Endothelial cell of umbilical vein (primary cell): ENCODE data around the gene RPS16. TPM values are rescaled to one million over a fixed set of nuclear protein-coding genes. Genes with fewer than 3 reads are reported as not detected.

ENCODE experiments used
- BruUV-seq: library from RNA; stranded (reverse); fragments of 400-500 nt; replicated peaks from 2 replicates; lab custom pipeline; 2021; lab: Mats Ljungman, UMichigan
- CTCF ChIA-PET: fragments of 300-600, 350-600 bp; sonication (Branson Sonifier 250); formaldehyde crosslinking; loops from one replicate; lab custom pipeline; 2021; ENCODE audit warnings: antibody characterized with exemption, inconsistent platforms; lab: Charles Lee
- POLR2A ChIA-PET: fragments of 300-600, 350-600 bp; sonication (Branson Sonifier 250); formaldehyde crosslinking; loops from one replicate; lab custom pipeline; 2021; ENCODE audit warnings: antibody characterized with exemption, inconsistent platforms; lab: Charles Lee
- DNase-seq: peaks from one replicate; pipeline ENCODE4 v3.0.0-alpha.2; 2011; ENCODE audit warnings: low read depth, low spot score
- FAIRE-seq: peaks from 2 replicates; lab custom pipeline; 2011; peaks lifted over from hg19 to GRCh38; lab: Jason Lieb, UNC
- H2AFZ ChIP-seq: 2 replicates; pipeline ENCODE4 v1.6.0; 2012; ENCODE audit warnings: low read depth, low read length, control low read depth, inconsistent platforms
- H3K27ac ChIP-seq: 2 replicates; pipeline ENCODE4 v1.5.1; 2011; ENCODE audit warnings: low read depth, mild to moderate bottlenecking, control low read depth, low read length, moderate library complexity; ENCODE audit not compliant: insufficient read depth
- H3K27me3 ChIP-seq, 2 experiments: 2 replicates each; pipeline versions ENCODE4 v1.6.0 to v1.6.1; 2011; ENCODE audit warnings: low read length in 2 of 2, mixed read lengths in 1 of 2; ENCODE audit not compliant: control insufficient read depth in 2 of 2, insufficient read depth in 2 of 2
- H3K36me3 ChIP-seq, 2 experiments: 2 replicates in 1 of 2; 3 replicates in 1 of 2; pipeline ENCODE4 v1.5.1; 2011; ENCODE audit warnings: low read length in 2 of 2, mild to moderate bottlenecking in 1 of 2, moderate library complexity in 1 of 2; ENCODE audit not compliant: control insufficient read depth in 2 of 2, insufficient read depth in 2 of 2; ENCODE audit errors: extremely low read depth in 1 of 2
- H3K4me1 ChIP-seq: 3 replicates; pipeline ENCODE4 v1.5.1; 2011; ENCODE audit warnings: mild to moderate bottlenecking, low read length; ENCODE audit not compliant: control insufficient read depth, insufficient read depth; ENCODE audit errors: extremely low read depth
- H3K4me2 ChIP-seq: 2 replicates; pipeline ENCODE4 v1.6.1; 2011; ENCODE audit warnings: low read length, control low read depth, mixed read lengths; ENCODE audit not compliant: insufficient read depth
- H3K4me3 ChIP-seq, 3 experiments: fragments of 200-600 bp in 1 of 3; sonication (generic), shearing (Covaris generic) in 1 of 3; replicated peaks in 1 of 3; 2 replicates each; pipeline ENCODE4 v1.5.1; 2011 to 2016; ENCODE audit warnings: control low read depth in 3 of 3, low read length in 3 of 3, mild to moderate bottlenecking in 2 of 3, inconsistent platforms in 1 of 3, low read depth in 1 of 3, moderate library complexity in 1 of 3; ENCODE audit not compliant: insufficient read depth in 1 of 3
- H3K79me2 ChIP-seq: 2 replicates; pipeline ENCODE4 v1.6.0; 2012; ENCODE audit warnings: low read length, inconsistent platforms; ENCODE audit not compliant: control insufficient read depth, insufficient read depth
- H3K9ac ChIP-seq: replicated peaks from 2 replicates; pipeline ENCODE3; 2011; ENCODE audit warnings: low read length, control low read depth; ENCODE audit not compliant: insufficient read depth; ENCODE audit errors: extremely low read depth
- H3K9me1 ChIP-seq: replicated peaks from 3 replicates; pipeline ENCODE4 v1.6.0; 2011; ENCODE audit warnings: mild to moderate bottlenecking, low read length; ENCODE audit not compliant: control insufficient read depth, insufficient read depth; ENCODE audit errors: extremely low read depth
- H3K9me3 ChIP-seq: replicated peaks from 2 replicates; pipeline ENCODE4 v1.5.1; 2012; ENCODE audit warnings: low read length, inconsistent platforms; ENCODE audit not compliant: control insufficient read depth, insufficient read depth
- H4K20me1 ChIP-seq: replicated peaks from 2 replicates; pipeline ENCODE3; 2011; ENCODE audit warnings: mild to moderate bottlenecking, low read length; ENCODE audit not compliant: control insufficient read depth, insufficient read depth; ENCODE audit errors: extremely low read depth
- EZH2 ChIP-seq: IDR thresholded peaks from 2 replicates; pipeline ENCODE4 v1.6.1; 2012; ENCODE audit warnings: borderline replicate concordance, low read depth, mild to moderate bottlenecking, moderate library complexity, low read length, inconsistent platforms; ENCODE audit not compliant: severe bottlenecking
- FOS ChIP-seq: IDR thresholded peaks from 2 replicates; pipeline ENCODE4 v1.6.1; 2011; ENCODE audit warnings: mild to moderate bottlenecking, low read length, moderate library complexity, borderline replicate concordance; ENCODE audit not compliant: insufficient read depth
- GATA2 ChIP-seq: IDR thresholded peaks from 2 replicates; pipeline ENCODE4 v1.7.0; 2011; ENCODE audit warnings: low read depth, mild to moderate bottlenecking, moderate library complexity, mixed read lengths, low read length; ENCODE audit not compliant: insufficient read length, insufficient read depth
- JUN ChIP-seq: IDR thresholded peaks from 2 replicates; pipeline ENCODE4 v1.6.1; 2011; ENCODE audit warnings: borderline replicate concordance, low read depth; ENCODE audit not compliant: insufficient read length, insufficient read depth
- MYC ChIP-seq: IDR thresholded peaks from one replicate; pipeline ENCODE4 v1.6.1; 2011; ENCODE audit warnings: mild to moderate bottlenecking, low read depth, low read length
- POLR2A ChIP-seq: IDR thresholded peaks from 2 replicates; pipeline ENCODE4 v1.6.1; 2012; ENCODE audit warnings: low read depth, mild to moderate bottlenecking, control low read depth, low read length
- POLR2AphosphoS5 ChIP-seq: IDR thresholded peaks from 2 replicates; pipeline ENCODE4 v1.6.1; 2012; ENCODE audit warnings: low read depth, mild to moderate bottlenecking, control low read depth, low read length, moderate library complexity; ENCODE audit not compliant: insufficient read depth
- dilution Hi-C: fragments of 300-500 bp; cut with MboI; formaldehyde crosslinking; loops from one replicate; pipeline ENCODE4 v1.15.0; 2019; ENCODE audit warnings: low sequenced_read_pairs; ENCODE audit not compliant: extremely low pct_ligation_motif_present
- intact Hi-C: fragments of 100-400 bp; cut with micrococcal nuclease; formaldehyde crosslinking; loops from one replicate; pipeline ENCODE4 v1.10.0; 2022
- microRNA-seq: library from miRNA; unstranded; fragments of <30 nt; microRNA quantifications from one replicate; pipeline ENCODE4 v1.2.0, GENCODE V29; 2021; ENCODE audit warnings: borderline number of aligned reads, borderline replicate concordance
- polyA plus RNA-seq, 4 experiments: library from polyadenylated mRNA; depleted of rRNA in 3 of 4; stranded (reverse) in 3 of 4; unstranded in 1 of 4; fragments of >200 nt; gene quantifications; 2 replicates each; pipeline versions ENCODE4 v1.2.1 to v1.2.3, GENCODE V29; 2011 to 2012; ENCODE audit warnings: missing spikeins in 1 of 4
- small RNA-seq: library from RNA; depleted of rRNA; stranded (forward); fragments of <200 nt; gene quantifications from one replicate; pipeline ENCODE3, GENCODE V24; 2012; ENCODE audit warnings: low replicate concordance, low read depth; ENCODE audit not compliant: insufficient read depth, insufficient read length
- total RNA-seq: library from RNA; stranded (reverse); gene quantifications from 2 replicates; pipeline ENCODE4 v1.2.3, GENCODE V29; 2021
- TF ChIP-seq, protein P1 (sequence below), 2 donors: IDR thresholded peaks; 1 replicate in 1 of 2; 2 replicates in 1 of 2; pipeline ENCODE4 v1.5.1; 2011; ENCODE audit warnings: low read length in 2 of 2, mild to moderate bottlenecking in 2 of 2, moderate library complexity in 2 of 2, control low read depth in 1 of 2, inconsistent platforms in 1 of 2, low read depth in 1 of 2; ENCODE audit not compliant: insufficient read depth in 1 of 2; ENCODE audit errors: extremely low read depth in 1 of 2
- TF ChIP-seq, protein P2 (sequence below): IDR thresholded peaks from 2 replicates; pipeline ENCODE4 v1.6.1; 2011; ENCODE audit not compliant: insufficient read depth, insufficient read length

RPS16 gene
- total and polyA plus RNA-seq, 2 donors (not counting 3 experiments of a cell fraction or from before 2014, with no cell fraction given): 1,768 to 5,244 TPM

DNA sequence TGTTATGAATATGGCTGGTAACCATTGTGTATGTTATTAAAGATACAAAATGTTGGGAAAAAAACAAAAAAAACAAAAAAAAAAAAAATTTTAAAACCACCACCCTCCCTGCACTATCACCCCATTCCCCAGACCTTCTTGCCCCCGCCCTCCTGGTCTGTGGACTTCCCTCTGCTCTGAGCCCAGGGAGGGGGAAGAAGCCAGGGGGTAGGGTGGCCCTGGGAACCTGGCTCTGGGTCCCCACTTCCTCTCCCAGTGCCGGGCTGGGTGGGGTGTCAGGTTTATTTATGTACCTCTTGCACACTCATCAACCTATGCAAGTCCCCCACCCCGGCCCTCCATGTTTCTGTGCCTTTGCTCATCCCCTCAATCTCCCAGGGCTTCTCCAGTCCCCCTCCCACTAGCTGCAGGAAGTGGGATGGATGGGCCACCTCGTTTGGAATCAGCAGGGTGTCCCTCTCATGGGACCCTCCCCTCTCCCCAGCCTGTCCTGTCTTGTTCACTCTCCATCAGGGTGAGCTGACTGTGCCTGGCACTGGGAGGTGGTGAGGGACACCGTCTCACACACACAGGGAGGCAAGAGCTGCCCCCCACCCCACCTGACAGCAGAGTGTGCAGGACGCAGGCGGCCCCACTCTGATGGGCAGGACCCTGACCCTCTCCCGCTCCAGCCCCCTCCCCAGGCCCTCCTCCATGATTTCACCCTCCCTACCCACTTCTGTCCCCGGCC, 50.7 kb downstream of the RPS16 start:
- no peak overlapping the region for H3K4me2 ChIP-seq
- peaks cover under 1% of the 10 kb centered on the region for H3K4me1 ChIP-seq
- no peaks in the 10 kb centered on the region for H3K9me3 ChIP-seq
- TF ChIP-seq EZH2: no peak
- TF ChIP-seq JUN: no peak
- no peak for TF ChIP-seq POLR2A
- TF ChIP-seq, protein P1, sequence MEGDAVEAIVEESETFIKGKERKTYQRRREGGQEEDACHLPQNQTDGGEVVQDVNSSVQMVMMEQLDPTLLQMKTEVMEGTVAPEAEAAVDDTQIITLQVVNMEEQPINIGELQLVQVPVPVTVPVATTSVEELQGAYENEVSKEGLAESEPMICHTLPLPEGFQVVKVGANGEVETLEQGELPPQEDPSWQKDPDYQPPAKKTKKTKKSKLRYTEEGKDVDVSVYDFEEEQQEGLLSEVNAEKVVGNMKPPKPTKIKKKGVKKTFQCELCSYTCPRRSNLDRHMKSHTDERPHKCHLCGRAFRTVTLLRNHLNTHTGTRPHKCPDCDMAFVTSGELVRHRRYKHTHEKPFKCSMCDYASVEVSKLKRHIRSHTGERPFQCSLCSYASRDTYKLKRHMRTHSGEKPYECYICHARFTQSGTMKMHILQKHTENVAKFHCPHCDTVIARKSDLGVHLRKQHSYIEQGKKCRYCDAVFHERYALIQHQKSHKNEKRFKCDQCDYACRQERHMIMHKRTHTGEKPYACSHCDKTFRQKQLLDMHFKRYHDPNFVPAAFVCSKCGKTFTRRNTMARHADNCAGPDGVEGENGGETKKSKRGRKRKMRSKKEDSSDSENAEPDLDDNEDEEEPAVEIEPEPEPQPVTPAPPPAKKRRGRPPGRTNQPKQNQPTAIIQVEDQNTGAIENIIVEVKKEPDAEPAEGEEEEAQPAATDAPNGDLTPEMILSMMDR (IDR thresholded peaks at IDR 0.05; ENCODE audit: extremely low read depth in 1 of 2, insufficient read depth in 1 of 2, low read depth in 1 of 2, low read length in 2 of 2): no peak
- TF ChIP-seq FOS: no peak
- TF ChIP-seq, protein P2, sequence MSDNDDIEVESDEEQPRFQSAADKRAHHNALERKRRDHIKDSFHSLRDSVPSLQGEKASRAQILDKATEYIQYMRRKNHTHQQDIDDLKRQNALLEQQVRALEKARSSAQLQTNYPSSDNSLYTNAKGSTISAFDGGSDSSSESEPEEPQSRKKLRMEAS: no peak
- TF ChIP-seq MYC: no peak
- TF ChIP-seq GATA2: no peak
- TF ChIP-seq POLR2AphosphoS5: no peak
- H3K9ac ChIP-seq: no peak overlapping the region
- dilution Hi-C loops: no loop called here
- H4K20me1 ChIP-seq: no peaks in the 10 kb centered on the region
- ChIA-PET POLR2A (no interaction called here), CTCF (no interaction called here)
- H3K36me3 ChIP-seq: peaks cover 8 to 63% of the 10 kb centered on the region in 2 experiments
- H3K9me1 ChIP-seq: no peaks in the 10 kb centered on the region
- peaks cover under 1% of the 10 kb centered on the region for H3K79me2 ChIP-seq
- H3K27ac ChIP-seq: no peak overlapping the region
- DNase-seq (no peak), FAIRE-seq (no peak)
- no peak overlapping the region for H2AFZ ChIP-seq
- no TSS peak for BruUV-seq
- H3K27me3 ChIP-seq: no peaks in the 10 kb centered on the region
- H3K4me3 ChIP-seq: no peak overlapping the region
- intact Hi-C loops: no loop called here

Small RNAs within 50 kb of the gene (microRNA-seq; reads per million reads assigned to microRNA genes)
- gene MIR4530: not detected

Small RNAs within 50 kb of the gene (small RNA-seq; reads per million reads assigned to genes)
- not detected for gene MIR4530

Other genes with a start within 250 kb of the RPS16 start
- gene NCCRP1, start 239.0 kb downstream of the RPS16 start, total RNA-seq: not detected in 2 replicates
- gene NCCRP1, start 239.0 kb downstream of the RPS16 start, polyA plus RNA-seq: 0.06 TPM in 1 of 2 replicates, not detected in the other
- not detected in 2 replicates for gene SYCN, start 231.7 kb downstream of the RPS16 start, total RNA-seq
- gene SYCN, start 231.7 kb downstream of the RPS16 start, polyA plus RNA-seq: not detected in 2 replicates
- not detected in 2 replicates for gene IFNL3, start 190.9 kb downstream of the RPS16 start, total RNA-seq
- not detected in 2 replicates for gene IFNL3, start 190.9 kb downstream of the RPS16 start, polyA plus RNA-seq
- gene IFNL4, start 187.1 kb downstream of the RPS16 start, total RNA-seq: not detected in 2 replicates
- not detected in 2 replicates for gene IFNL4, start 187.1 kb downstream of the RPS16 start, polyA plus RNA-seq
- gene IFNL2, start 167.6 kb downstream of the RPS16 start, total RNA-seq: not detected in 2 replicates
- gene IFNL2, start 167.6 kb downstream of the RPS16 start, polyA plus RNA-seq: not detected in 2 replicates
- not detected in 2 replicates for gene IFNL1, start 139.5 kb downstream of the RPS16 start, total RNA-seq
- not detected in 2 replicates for gene IFNL1, start 139.5 kb downstream of the RPS16 start, polyA plus RNA-seq
- gene LRFN1, start 115.1 kb downstream of the RPS16 start, total RNA-seq: 1.4 and 1.5 TPM in 2 replicates
- 0.38 and 0.39 TPM in 2 replicates for gene LRFN1, start 115.1 kb downstream of the RPS16 start, polyA plus RNA-seq
- 39.5 and 41.5 TPM in 2 replicates for gene GMFG, start 99.9 kb downstream of the RPS16 start, total RNA-seq
- 9.2 and 13.7 TPM in 2 replicates for gene GMFG, start 99.9 kb downstream of the RPS16 start, polyA plus RNA-seq
- gene SAMD4B, start 93.5 kb downstream of the RPS16 start, total RNA-seq: 82.1 and 87.7 TPM in 2 replicates
- 84.2 and 98.0 TPM in 2 replicates for gene SAMD4B, start 93.5 kb downstream of the RPS16 start, polyA plus RNA-seq
- 53.6 and 55.1 TPM in 2 replicates for gene PAF1, start 44.8 kb downstream of the RPS16 start, total RNA-seq
- 77.9 and 90.8 TPM in 2 replicates for gene PAF1, start 44.8 kb downstream of the RPS16 start, polyA plus RNA-seq
- 24.7 and 25.5 TPM in 2 replicates for gene MED29, start 44.6 kb downstream of the RPS16 start, total RNA-seq
- gene MED29, start 44.6 kb downstream of the RPS16 start, polyA plus RNA-seq: 50.4 and 60.3 TPM in 2 replicates
- 12.2 and 26.5 TPM in 2 replicates for gene ZFP36, start 29.1 kb downstream of the RPS16 start, total RNA-seq
- 16.3 and 21.7 TPM in 2 replicates for gene ZFP36, start 29.1 kb downstream of the RPS16 start, polyA plus RNA-seq
- 74.1 TPM in 2 replicates for gene PLEKHG2, start 23.3 kb downstream of the RPS16 start, total RNA-seq
- 26.4 and 44.7 TPM in 2 replicates for gene PLEKHG2, start 23.3 kb downstream of the RPS16 start, polyA plus RNA-seq
- 108 and 120 TPM in 2 replicates for gene SUPT5H, start 9.6 kb upstream of the RPS16 start, total RNA-seq
- gene SUPT5H, start 9.6 kb upstream of the RPS16 start, polyA plus RNA-seq: 81.8 and 87.6 TPM in 2 replicates
- 85.7 and 86.1 TPM in 2 replicates for gene TIMM50, start 44.9 kb upstream of the RPS16 start, total RNA-seq
- gene TIMM50, start 44.9 kb upstream of the RPS16 start, polyA plus RNA-seq: 118 and 124 TPM in 2 replicates
- gene DLL3, start 63.0 kb upstream of the RPS16 start, total RNA-seq: 0.40 and 0.55 TPM in 2 replicates
- 0.73 and 0.89 TPM in 2 replicates for gene DLL3, start 63.0 kb upstream of the RPS16 start, polyA plus RNA-seq
- not detected in 2 replicates for gene SELENOV, start 79.2 kb upstream of the RPS16 start, total RNA-seq
- gene SELENOV, start 79.2 kb upstream of the RPS16 start, polyA plus RNA-seq: not detected in 2 replicates
- gene EID2B, start 96.9 kb upstream of the RPS16 start, total RNA-seq: 3.0 and 3.9 TPM in 2 replicates
- gene EID2B, start 96.9 kb upstream of the RPS16 start, polyA plus RNA-seq: 1.6 and 1.7 TPM in 2 replicates
- gene EID2, start 104.2 kb upstream of the RPS16 start, total RNA-seq: 17.4 and 19.2 TPM in 2 replicates
- gene EID2, start 104.2 kb upstream of the RPS16 start, polyA plus RNA-seq: 6.6 TPM in 2 replicates
- gene LGALS13, start 166.6 kb upstream of the RPS16 start, total RNA-seq: not detected in 2 replicates
- gene LGALS13, start 166.6 kb upstream of the RPS16 start, polyA plus RNA-seq: not detected in 2 replicates
- gene LGALS16, start 220.0 kb upstream of the RPS16 start, total RNA-seq: not detected in 2 replicates
- gene LGALS16, start 220.0 kb upstream of the RPS16 start, polyA plus RNA-seq: not detected in 2 replicates